Liver (tissue), 9 donors: ENCODE measurements around the gene SOWAHA. TPM values are rescaled to one million over a fixed set of nuclear protein-coding genes. Genes with fewer than 3 reads are reported as not detected.
A peak's percentile ranks its signal among the peaks of the same experiment; 100 is the strongest.

Experiments
- DNase-seq: peaks from one replicate; pipeline ENCODE4 v3.0.0-alpha.2; 2017; ENCODE audit warnings: low spot score
- H3K27ac ChIP-seq, 2 donors: one replicate each; pipeline ENCODE4 v1.7.0; 2013; ENCODE audit warnings: inconsistent platforms in 2 of 2, low read length in 2 of 2, control low read depth in 1 of 2, low read depth in 1 of 2, mild to moderate bottlenecking in 1 of 2
- H3K27me3 ChIP-seq, 4 donors: one replicate each; pipeline versions ENCODE4 v1.6.1 to v1.7.0; 2013; ENCODE audit warnings: low read length in 3 of 4, inconsistent platforms in 1 of 4, mild to moderate bottlenecking in 1 of 4, moderate library complexity in 1 of 4; ENCODE audit not compliant: control insufficient read depth in 4 of 4, insufficient read depth in 4 of 4
- H3K36me3 ChIP-seq, 4 donors: one replicate each; pipeline versions ENCODE4 v1.6.1 to v1.7.0; 2013; ENCODE audit warnings: low read length in 3 of 4, mild to moderate bottlenecking in 3 of 4, low read depth in 1 of 4, moderate library complexity in 1 of 4; ENCODE audit not compliant: control insufficient read depth in 4 of 4, insufficient read depth in 3 of 4
- H3K4me1 ChIP-seq, 4 donors: one replicate each; pipeline versions ENCODE4 v1.6.1 to v1.7.0; 2013; ENCODE audit warnings: low read length in 3 of 4, mild to moderate bottlenecking in 3 of 4, moderate library complexity in 1 of 4; ENCODE audit not compliant: control insufficient read depth in 4 of 4, insufficient read depth in 4 of 4
- H3K4me3 ChIP-seq, 3 donors: one replicate each; pipeline versions ENCODE4 v1.6.1 to v1.7.0; 2013; ENCODE audit warnings: low read length in 3 of 3, control low read depth in 1 of 3, low read depth in 1 of 3, mild to moderate bottlenecking in 1 of 3
- H3K9ac ChIP-seq, 2 donors: one replicate each; pipeline ENCODE4 v1.7.0; 2013; ENCODE audit warnings: low read length in 2 of 2, mild to moderate bottlenecking in 2 of 2, moderate library complexity in 2 of 2, control low read depth in 1 of 2, low read depth in 1 of 2
- H3K9me3 ChIP-seq, 4 donors: one replicate each; pipeline versions ENCODE4 v1.6.1 to v1.7.0; 2013; ENCODE audit warnings: low read length in 3 of 4; ENCODE audit not compliant: control insufficient read depth in 4 of 4
- ATF3 ChIP-seq: IDR thresholded peaks from 2 replicates; pipeline ENCODE4 v1.6.1; 2016; ENCODE audit warnings: antibody characterized with exemption
- CTCF ChIP-seq: fragments of 150-350 bp; IDR thresholded peaks from 2 replicates; pipeline ENCODE4 v1.5.1; 2017; ENCODE audit warnings: improper control_type of control experiment, low read depth, low read length; ENCODE audit not compliant: missing input control
- FOXA1 ChIP-seq: IDR thresholded peaks from 2 replicates; pipeline ENCODE4 v1.6.1; 2016; ENCODE audit warnings: antibody characterized with exemption
- FOXA2 ChIP-seq: IDR thresholded peaks from 2 replicates; pipeline ENCODE4 v1.6.1; 2016; ENCODE audit warnings: antibody characterized with exemption
- GABPA ChIP-seq, 2 donors: IDR thresholded peaks in 1 of 2; conservative IDR thresholded peaks in 1 of 2; 2 replicates each; pipeline ENCODE4 v1.6.1; 2016; ENCODE audit warnings: antibody characterized with exemption in 2 of 2, mild to moderate bottlenecking in 1 of 2, moderate library complexity in 1 of 2
- HNF4A ChIP-seq, 2 donors: conservative IDR thresholded peaks; 2 replicates each; pipeline ENCODE4 v1.6.1; 2016; ENCODE audit warnings: antibody characterized with exemption in 2 of 2, mild to moderate bottlenecking in 2 of 2
- HNF4G ChIP-seq: IDR thresholded peaks from 2 replicates; pipeline ENCODE4 v1.6.1; 2016; ENCODE audit warnings: antibody characterized with exemption
- MAX ChIP-seq: IDR thresholded peaks from 2 replicates; pipeline ENCODE4 v1.6.1; 2016; ENCODE audit warnings: antibody characterized with exemption
- NR2F2 ChIP-seq: IDR thresholded peaks from 2 replicates; pipeline ENCODE4 v1.6.1; 2016; ENCODE audit warnings: antibody characterized with exemption
- REST ChIP-seq: IDR thresholded peaks from 2 replicates; pipeline ENCODE4 v1.6.1; 2016; ENCODE audit warnings: antibody characterized with exemption, mild to moderate bottlenecking
- SP1 ChIP-seq: IDR thresholded peaks from 2 replicates; pipeline ENCODE4 v1.6.1; 2018; ENCODE audit warnings: antibody characterized with exemption, mild to moderate bottlenecking
- TAF1 ChIP-seq: conservative IDR thresholded peaks from 2 replicates; pipeline ENCODE4 v1.6.1; 2016; ENCODE audit warnings: antibody characterized with exemption, mild to moderate bottlenecking
- ZBTB33 ChIP-seq: IDR thresholded peaks from 2 replicates; pipeline ENCODE4 v1.6.1; 2016; ENCODE audit warnings: antibody characterized with exemption
- WGBS: extraction: QIAGEN DNeasy Blood & Tissue Kit; methylation state at CpG from one replicate; pipeline ENCODE4 v1.1.7; 2013; 5-methylcytosine and 5-hydroxymethylcytosine counted together
- polyA plus RNA-seq, 2 donors: library from polyadenylated mRNA; stranded (reverse) in 1 of 2; unstranded in 1 of 2; fragments of 200-250 nt in 1 of 2; fragments of >200 nt in 1 of 2; fragmentation: Nextera tagmentation in 1 of 2; extraction: Ambion mirVana in 1 of 2; gene quantifications; one replicate each; pipeline versions ENCODE4 v1.2.1 to v1.2.3, GENCODE V29; 2013 to 2015
- total RNA-seq, 2 donors: library from RNA; depleted of rRNA; stranded (reverse); fragments of >200 nt; gene quantifications; one replicate each; pipeline ENCODE4 v1.2.3, GENCODE V29; 2014
- donor health status: healthy.
- donor health status: healthy.
- donor health status: healthy.
- donor health status: healthy.
- donor health status: healthy.

SOWAHA gene
- total and polyA plus RNA-seq, 4 donors, result 1.3 to 2.2 (median 1.8) TPM

GRCh38 chr5:132821791-132822190 lies 8.7 kb downstream of the SOWAHA start (continued):
- TF ChIP-seq ATF3 (no peak), FOXA1 (no peak), HNF4A (conservative IDR thresholded peaks at IDR 0.05) (no peak)

- Histone ChIP-seq H3K27me3 (no peaks in the 10 kb centered on the region), H3K9ac (no peak overlapping the region), H3K4me3 (no peak overlapping the region), H3K27ac (no peak overlapping the region), H3K4me1 (peaks cover 4 to 25% (median 15%) of the 10 kb centered on the region in 4 donors), H3K9me3 (no peaks in the 10 kb centered on the region), H3K36me3 (peaks cover 11 to 22% (median 17%) of the 10 kb centered on the region in 4 donors)
- no peak for DNase-seq
- TF ChIP-seq MAX (no peak), FOXA1 (no peak), HNF4G (no peak), CTCF (no peak), NR2F2 (no peak), ATF3 (no peak), GABPA (IDR thresholded peaks at IDR 0.05 in 1 of 2, conservative IDR thresholded peaks at IDR 0.05 in 1 of 2) (no peak)
- WGBS, result 80% methylated on average over 68 of the region's 68 CpGs
Measured at GRCh38 chr5:132822650-132823480, 9.8 kb downstream of the SOWAHA start.

- 94% methylated on average over 7 of the region's 7 CpGs for WGBS
- Histone ChIP-seq H3K9me3 (no peaks in the 10 kb centered on the region), H3K27ac (peak overlapping the region in 1 of 2 donors; percentile 16), H3K9ac (no peak overlapping the region), H3K4me1 (peaks cover 4 to 32% (median 22%) of the 10 kb centered on the region in 4 donors), H3K4me3 (no peak overlapping the region), H3K27me3 (no peaks in the 10 kb centered on the region), H3K36me3 (peaks cover 11 to 22% (median 18%) of the 10 kb centered on the region in 4 donors)
- DNase-seq, result no peak
- TF ChIP-seq FOXA1, result no peak
- no peak for TF ChIP-seq CTCF
- no peak for TF ChIP-seq HNF4A (conservative IDR thresholded peaks at IDR 0.05)
- no peak for TF ChIP-seq TAF1
- no peak for TF ChIP-seq GABPA (IDR thresholded peaks at IDR 0.05 in 1 of 2, conservative IDR thresholded peaks at IDR 0.05 in 1 of 2)
- TF ChIP-seq ZBTB33, result no peak
- TF ChIP-seq NR2F2, result no peak
- no peak for TF ChIP-seq MAX
- no peak for TF ChIP-seq SP1
- TF ChIP-seq FOXA2, result no peak
- no peak for TF ChIP-seq REST
Measured at GRCh38 chr5:132823481-132824050, 10.5 kb downstream of the SOWAHA start.
